ENCODE results near the gene C22orf42.

The C22orf42 gene

DNA sequence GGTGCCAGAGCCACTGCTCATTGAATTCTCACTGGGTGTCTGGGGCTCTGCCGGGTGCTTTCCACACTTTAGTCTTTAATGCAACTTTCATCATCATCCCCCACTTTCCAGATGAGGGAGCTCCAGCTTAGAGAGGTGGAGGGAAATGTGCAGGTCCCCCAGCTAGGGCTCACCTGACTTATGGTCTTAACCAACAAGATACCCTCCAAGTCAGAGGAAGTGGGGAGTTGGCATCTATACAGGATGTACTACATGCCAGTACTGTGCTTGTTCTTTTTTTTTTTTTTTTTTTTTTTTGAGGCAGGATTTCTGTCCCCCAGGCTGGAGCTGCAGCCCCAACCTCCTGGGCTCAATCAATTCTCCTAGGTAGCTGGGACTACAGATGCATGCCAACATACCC lies 26.3 kb downstream of the C22orf42 start:
- no peak for DNase-seq

- DNase-seq: no peak
Observed at GRCh38 chr22:32132126-32132525, 27.0 kb downstream of the C22orf42 start.

DNA sequence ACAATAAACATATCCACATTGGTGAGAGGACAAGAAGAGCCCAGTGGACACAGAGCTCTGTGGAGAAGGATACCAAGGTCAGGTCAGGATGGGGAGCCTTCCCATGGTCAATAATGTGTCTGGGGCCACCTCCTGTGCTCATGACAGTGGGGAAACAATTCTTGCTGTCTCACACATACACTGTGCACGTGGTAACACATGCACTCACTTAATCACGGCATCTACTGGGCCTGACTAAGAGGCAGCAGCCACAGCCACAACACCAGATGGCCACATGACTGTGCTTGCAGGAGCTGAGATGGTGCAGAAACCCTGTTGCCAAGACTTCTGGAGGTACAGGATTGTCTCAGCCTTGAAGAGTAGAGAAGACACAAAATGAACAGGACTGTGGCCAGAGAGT lies 28.6 kb downstream of the C22orf42 start:
- DNase-seq: no peak

- DNase-seq: no peak
Observed at GRCh38 chr22:32127904-32128303, 31.2 kb downstream of the C22orf42 start.

DNA sequence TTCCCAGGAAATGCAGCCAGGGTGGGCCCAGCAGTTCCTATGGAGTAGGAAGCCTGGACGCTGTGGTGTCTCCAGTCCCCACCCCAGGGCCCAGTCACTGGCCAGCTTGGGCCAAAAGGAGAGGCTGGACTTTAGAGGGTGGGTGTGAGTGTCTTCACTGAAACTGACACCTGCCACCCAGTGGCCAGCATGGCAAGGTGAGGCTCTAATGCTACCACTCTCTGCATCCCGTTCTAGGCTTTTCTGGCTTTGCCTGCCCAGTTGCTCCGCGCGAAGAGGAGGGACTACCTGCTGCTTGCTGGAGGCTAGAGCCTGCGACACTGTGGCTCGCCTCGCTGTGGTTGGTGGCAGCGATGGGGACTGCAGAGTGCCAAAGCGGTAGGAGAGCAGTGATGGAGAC lies 35.4 kb downstream of the C22orf42 start:
- DNase-seq: no peak

GRCh38 chr22:32122899-32123298 lies 36.2 kb downstream of the C22orf42 start:
- DNase-seq: no peak

DNA sequence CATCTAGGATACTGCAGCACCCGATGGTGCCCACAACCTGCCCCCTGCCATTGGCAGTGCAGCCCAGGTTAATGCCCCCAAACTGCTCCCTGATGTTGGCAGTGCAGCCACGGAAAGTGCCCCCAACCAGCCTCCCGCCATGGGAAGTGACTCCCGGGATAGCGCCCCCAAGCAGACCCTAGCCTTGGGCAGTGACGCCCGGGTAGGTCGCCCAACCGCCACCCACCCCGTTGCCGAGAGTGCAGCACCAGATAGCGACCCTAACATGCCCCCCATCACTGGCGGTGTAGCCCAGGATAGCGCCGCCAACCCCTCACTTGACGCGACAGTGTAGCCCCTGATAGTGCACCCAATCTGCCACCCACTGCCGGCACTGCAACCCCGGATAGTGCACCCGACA lies 38.5 kb downstream of the C22orf42 start:
- no peak for DNase-seq

DNA sequence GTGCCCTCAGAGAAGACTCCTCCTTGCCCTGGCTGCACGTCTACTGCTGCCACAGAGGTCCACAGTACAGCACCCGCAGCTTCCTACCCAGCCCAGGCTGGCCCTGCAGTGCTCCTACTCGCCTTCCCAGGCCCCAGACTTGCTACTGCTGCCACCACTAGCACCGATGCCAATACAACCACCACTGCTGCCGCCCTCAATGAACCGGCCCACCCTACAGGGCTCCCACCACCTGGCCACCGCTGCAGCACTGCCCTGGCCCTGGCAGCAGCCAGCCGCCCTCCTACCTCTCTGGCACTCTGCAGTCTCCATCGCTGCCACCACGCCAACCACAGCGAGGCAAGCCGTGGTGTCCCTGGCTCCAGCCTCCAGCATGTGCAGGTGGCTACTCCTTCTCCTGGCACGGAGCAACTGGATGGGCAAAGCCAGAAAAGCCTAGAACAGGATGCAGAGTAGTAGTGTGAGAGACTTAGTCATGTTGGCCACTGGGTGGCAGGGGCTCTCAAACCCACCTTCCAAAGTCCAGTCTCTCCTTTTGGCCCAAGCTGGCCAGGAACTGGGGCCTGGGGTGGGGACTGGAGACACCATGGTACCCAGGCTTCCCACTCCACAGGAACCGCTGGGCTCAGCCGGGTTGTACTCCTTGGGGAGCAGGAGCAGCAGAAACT lies 39.4 kb downstream of the C22orf42 start:
- no peak for DNase-seq

DNA sequence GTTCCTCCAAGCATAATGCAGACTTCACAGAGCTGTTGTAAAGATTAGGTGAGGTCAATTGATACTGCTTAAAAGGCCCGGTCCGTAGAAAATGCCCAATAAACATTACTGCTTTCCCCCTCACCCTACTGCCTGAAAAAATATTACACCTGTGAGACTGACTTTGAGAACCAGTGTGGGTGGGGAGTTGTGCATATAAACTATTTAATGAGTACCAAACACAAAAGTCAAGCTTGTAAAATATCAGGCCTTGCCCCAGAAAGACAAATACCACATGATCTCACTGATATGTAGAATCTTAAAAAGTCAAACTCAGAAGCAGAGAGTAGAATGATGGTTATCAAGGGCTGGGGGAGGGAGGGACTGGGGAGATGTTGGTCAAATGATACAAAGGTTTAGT lies 46.7 kb downstream of the C22orf42 start:
- DNase-seq: no peak

DNA sequence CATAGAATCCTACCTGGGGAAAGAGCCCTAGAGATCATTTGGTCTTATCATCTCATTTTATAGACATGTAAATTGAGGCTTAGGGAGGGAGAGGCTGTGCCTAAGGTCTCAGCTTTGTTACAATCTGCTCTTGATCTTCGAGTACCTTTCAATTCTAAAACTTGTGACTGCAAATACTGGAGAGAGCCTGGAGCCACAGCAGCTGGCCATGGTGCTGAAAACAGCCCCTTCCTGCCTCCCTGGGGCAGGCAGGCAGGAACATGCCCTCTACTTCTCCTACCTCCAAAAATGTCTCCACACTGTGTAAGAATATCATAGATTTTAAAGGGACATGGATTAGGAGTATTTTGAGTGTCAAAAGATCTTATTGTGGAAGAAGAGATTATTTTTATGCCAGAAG lies 52.2 kb downstream of the C22orf42 start:
- peak; percentile 21 for DNase-seq

GRCh38 chr22:32103658-32104315 lies 55.3 kb downstream of the C22orf42 start:
- DNase-seq: no peak

DNA sequence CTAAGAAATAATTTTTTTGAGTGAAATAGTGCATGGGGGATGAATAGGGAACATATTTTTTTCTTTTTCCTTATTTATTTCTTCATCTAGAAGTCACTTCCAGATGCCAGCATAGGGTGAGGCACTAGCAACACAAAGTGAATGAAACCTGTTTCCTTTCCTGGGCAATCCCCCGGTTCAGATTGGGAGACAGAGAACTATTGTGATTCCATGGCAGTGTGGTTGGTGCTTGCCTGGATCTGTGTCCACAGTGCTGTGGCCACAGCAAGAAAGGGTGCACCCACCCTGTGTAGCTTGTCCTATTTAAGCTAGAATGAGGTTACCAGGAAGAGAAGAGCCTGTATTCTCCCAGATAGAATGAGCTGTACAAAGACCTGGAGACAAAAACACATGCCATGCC lies 58.4 kb downstream of the C22orf42 start:
- no peak for DNase-seq
